HCEC 1CT (cell line): ENCODE measurements around the gene ERCC1.
"Not testable (repeated sequence)": the region's sequence is repeated elsewhere in the genome, so short reads cannot be mapped to it uniquely, and the experiment has no call there.

Experiments
- DNase-seq: peaks from one replicate; pipeline ENCODE4 v3.0.0-alpha.2; 2017

ERCC1 gene

DNA sequence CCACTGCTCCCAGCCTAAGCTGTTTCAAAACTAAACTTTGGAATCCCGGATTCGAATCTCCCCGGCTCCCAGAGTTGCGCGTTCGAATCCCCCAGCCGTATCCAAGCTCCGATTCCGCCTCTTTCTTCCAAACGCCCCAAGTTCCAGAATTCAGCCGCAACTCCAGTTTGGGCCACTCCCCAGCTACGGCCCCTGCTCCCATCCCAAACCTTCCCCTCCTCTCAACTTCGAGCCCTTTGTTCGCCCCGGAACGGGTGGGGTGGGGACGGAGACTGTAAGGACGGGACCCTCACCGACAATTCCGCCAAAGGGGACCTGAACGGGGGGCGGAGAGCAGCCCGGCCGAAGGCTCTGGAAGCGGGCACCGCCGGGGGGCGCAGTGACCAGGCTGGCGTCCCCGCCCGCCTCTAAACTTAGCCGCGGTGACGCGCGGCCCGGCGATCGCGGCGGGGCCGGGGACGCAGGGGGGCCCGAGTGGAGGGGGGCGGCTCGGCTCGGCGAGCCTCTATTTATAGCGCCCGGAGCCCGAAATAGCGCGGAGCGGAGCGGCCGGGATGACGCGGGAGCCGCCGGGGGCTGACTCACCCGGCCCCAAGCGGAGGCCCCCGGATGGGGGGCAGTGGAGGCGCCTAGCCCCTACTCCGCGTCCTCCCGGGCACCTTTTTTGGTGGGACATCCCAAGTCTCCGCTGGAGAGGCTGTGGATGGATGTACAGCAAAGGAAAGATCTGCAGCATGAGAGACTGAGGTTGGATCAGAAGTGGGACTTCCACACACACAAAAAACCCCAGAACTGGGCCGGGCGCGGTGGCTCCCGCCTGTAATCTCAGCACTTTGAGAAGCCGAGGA lies 4.9 kb upstream of the ERCC1 start:
- DNase-seq = peak; percentile 60

DNA sequence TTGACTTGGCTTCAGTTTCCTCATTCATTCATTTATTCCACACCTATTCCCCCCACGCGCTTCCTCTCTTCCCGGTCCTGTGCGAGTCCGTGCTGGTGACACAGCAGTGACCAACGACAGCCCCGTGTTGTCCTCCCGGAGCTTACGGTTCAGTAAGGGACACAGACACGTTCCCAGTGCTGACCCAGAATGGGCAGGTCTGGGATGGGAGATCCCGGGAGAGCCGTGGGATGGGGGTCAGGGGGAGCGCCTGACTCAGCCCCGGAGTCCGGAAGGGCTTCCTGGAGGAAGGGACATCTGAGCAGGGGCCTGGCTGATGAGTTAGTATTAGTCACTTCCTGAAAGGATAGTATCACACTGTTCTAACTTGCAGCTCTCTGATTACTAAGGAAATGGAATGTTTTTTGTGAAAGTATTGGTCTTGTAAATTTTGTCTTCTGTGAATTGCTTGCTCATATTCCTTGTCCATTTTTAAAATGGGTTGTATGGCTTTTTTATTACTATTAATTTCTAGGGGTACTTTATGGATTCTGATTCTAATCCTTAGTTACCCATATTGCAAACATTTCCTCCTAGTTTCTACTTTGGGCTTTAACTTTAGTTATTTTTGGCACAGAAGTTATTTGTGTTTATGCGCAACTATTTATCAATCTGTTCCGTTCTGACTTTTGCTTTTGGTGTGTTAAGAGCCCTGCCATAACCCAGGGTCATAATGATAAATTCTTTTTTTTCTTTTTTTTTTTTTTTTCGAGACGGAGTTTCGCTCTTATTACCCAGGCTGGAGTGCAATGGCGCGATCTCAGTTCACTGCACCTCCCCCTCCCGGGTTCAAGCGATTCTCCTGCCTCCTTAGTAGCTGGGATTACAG lies 708 bp upstream of the ERCC1 start:
- peak; percentile 99 for DNase-seq

DNA sequence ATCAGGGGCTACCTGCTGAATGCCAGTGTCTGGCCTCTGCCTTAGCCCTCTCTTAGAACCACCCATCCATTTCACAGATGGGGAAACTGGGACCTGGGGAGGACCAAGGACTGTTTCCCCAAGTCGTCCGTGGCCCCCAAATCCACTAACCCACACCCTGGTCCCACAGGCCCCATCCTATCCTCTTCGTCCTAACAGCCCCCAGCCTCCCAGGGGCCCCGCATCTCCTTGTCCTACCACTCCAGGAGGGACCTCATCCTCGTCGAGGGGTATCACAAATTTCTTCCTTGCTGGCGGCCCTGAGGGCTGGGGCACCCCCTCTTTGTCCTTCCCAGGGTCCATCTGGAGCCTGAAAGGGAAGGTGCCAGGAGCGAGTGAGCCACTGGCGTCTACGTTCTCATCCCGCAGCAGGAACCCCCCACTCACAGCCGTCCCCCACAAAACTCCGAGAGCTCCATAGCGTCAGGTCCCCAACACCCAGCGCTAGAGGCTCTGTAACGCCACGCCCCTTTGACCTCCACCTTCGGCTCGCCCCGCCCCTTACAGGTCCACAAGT lies 606 bp downstream of the ERCC1 start:
- DNase-seq = no peak

DNA sequence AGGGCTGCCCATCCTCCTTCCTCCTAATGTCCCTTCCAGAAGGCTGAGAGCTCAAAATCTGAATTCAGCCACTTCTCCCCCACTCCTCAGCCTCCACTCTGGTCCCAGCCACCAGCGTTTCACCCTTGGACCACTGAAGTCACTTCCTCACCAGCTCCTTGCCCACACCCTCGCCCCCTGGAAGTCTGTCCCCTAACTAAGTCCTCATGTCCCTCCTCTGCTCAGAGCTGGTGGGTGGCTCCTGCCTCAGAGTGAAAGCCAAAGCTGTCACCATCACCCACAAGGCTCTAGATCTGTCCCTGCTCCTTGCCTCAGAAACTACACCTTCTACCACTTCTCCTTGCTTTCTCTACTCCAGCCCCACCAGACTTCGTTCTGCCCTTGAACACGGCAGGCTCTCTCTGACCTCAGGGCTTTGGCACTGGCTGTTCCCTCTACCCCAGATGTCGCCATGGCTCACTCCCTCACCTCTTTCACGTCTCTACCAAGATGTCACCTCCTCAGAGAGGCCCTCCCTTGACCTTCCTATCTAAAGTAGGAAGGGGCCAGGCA lies 1.7 kb downstream of the ERCC1 start:
- DNase-seq = no peak

DNA sequence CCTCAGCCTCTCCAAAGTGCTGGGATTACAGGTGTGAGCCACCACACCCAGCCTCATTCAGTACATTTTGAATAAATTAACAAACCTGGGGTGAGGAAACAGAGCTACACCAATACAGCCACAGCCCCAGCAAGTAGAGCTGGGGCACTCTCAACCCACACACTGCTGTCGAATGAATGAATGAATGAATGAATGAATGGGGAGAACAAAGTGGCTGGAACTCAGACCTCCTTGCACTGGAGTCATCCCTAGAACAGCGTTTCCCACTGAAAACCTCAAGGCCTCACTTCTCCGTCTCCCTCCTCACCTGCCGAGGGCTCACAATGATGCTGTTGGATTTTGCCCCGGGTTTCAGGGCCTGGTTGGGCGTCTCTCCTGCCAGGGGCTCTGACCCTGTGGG lies 2.8 kb downstream of the ERCC1 start:
- no peak for DNase-seq

DNA sequence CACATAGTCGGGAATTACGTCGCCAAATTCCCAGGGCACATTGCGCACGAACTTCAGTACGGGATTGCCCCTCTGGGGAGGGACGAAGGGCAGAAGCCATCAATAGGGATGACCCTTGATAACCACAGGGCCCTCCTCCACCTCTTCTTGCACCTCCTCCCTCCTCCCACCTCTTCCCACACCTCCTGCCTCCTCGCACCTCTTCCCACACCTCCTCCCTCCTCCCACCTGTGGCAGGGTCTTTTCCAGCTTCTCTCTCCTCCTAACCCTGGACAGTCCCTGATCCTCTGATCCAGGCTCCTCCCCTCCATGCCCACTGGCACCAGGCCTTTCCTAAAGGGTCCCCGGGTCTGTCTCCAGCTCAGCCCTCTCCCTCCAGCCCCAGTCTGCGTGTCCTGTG lies 3.4 kb downstream of the ERCC1 start:
- DNase-seq = no peak

DNA sequence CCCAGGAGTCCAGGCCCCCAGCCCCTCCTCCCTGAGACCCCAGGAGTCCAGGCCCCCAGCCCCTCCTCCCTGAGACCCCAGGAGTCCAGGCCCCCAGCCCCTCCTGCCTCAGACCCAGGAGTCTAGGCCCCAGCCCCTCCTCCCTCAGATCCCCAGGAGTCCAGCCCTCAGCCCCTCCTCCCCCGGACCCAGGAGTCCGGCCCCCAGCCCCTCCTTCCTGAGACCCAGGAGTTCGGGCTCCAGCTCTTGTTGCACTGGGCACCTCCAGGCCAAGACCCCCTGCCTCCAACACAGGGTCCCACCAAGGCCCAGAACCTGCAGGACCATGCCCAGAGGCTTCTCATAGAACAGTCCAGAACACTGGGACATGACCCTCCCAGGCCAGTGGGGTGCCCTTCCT lies 3.8 kb downstream of the ERCC1 start:
- DNase-seq = no peak

DNA sequence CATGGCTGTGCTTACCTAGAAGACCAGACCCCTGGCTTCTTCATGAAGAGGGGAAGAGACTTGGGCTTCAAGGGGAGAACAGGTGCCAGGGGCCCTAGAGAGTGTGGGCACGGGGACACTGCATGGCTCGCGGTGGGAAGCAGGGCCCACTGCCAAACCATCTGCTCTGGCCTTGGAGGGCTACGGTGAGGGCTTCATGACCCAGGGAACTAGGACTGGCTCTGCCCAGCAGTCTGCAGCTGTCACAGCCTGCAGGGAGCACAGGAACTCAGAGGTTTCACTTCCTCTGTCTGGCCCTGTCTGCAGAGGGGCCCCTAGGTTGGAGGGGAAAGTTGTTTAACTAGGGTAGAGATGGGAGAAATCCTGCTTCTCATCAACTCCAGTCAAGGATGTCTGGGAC lies 4.3 kb downstream of the ERCC1 start:
- DNase-seq = no peak

DNA sequence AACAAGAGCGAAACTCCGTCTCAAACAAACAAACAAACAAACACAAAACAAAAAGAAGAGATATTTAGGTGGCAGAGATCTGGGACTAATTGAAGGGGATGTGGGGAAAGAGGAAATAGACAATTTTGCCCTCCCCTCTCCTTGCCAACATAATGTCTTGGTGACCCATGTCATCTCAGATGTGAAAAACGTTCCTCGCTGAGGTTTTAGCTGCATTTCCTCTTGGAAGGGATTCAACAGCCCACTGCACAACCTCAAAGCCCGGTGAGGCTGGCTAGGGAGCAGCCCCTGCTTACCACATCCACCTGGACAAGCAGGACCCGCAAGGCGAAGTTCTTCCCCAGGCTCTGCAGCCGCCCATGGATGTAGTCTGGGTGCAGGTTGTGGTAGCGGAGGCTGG lies 4.9 kb downstream of the ERCC1 start:
- DNase-seq = no peak

DNA sequence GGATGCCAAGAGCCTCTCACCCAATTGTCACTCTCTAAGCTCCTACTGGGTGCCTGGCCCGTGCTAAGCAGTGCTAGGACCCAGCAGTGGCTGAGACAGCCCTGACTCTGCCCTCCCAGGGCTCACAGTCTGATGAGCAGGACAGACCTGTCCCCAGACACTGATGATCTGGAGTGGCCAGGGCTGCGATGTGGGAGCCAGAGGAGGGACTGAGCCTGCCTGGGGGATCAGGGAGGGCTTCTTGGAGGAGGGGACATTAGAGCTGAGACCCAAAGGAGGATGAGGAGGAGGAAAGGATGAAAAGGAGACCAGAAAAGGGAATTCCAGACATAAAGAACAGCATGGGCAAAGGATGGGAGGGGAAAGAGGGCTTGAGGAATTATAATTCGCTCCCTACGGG lies 6.6 kb downstream of the ERCC1 start:
- DNase-seq = no peak

DNA sequence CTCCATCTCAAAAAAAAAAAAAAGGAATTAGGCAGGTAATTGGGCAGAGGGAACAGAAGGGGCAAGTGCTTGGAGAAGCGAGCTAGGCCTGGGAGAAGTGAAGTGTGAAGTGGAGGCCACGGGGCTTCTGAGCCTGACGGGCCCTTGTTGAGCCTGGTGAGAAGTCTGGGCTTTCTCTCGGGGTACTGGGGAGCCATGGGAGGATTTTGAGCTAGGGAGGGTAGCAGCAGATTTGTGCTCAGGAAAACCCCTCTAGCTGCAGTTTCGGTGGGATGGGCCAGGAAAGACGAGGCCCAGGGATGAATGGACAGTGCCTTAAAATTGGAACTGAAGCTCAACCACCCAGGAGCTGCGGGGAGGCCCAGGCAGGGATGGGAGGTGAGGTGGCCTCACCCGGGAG lies 9.2 kb downstream of the ERCC1 start:
- DNase-seq = no peak

DNA sequence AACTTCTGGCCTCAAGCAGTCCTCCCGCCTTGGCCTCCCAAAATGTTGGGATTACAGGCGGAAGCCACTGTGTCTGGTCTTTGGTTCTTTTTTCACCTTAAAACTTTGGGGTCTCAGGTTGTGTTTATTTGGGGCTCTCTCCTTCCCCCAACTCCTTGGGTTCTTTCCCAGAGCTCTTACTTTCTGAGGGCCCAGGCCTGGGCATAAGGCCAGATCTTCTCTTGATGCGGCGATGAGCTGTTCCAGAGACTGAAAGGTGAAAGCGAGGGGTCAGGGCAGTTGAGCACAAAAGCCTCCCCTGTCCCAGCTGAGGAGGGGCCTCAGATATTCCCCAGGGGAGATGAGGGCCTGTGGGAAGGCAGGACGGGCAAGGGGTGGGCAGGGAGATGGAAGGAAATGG lies 10.2 kb downstream of the ERCC1 start:
- no peak for DNase-seq

DNA sequence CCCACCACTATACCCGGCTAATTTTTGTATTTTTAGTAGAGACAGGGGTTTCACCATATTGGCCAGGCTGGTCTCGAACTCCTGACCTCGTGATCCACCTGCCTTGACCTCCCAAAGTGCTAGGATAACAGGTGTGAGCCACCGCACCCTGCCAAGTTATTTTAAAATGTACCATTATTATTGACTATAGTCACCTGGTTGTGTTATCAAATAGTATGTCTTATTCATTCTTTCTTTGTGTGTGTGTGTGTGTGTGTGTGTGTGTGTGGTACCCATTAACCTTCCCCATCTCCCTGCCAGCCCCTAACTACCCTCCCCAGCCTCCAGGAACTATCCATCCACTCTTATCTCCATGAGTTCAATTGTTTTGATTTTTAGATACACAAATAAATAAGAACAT lies 13.4 kb downstream of the ERCC1 start:
- not testable (repeated sequence) for DNase-seq

DNA sequence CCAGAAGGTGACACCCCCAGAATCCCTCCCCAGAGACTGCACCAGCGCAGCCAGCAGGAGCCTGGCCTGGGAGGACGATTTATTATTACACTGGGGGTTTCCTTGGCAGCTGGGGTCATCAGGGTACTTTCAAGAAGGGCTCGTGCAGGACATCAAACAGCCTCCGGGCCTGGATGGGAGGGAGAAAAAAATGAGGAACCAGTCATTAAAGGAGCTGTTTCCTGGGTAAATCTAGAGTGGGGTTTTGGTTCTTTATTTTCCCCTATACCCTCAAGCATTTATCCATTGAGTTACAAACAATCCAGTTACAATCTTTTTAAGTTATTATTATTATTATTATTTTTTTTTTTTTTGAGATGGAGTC lies 14.2 kb downstream of the ERCC1 start:
- no peak for DNase-seq

DNA sequence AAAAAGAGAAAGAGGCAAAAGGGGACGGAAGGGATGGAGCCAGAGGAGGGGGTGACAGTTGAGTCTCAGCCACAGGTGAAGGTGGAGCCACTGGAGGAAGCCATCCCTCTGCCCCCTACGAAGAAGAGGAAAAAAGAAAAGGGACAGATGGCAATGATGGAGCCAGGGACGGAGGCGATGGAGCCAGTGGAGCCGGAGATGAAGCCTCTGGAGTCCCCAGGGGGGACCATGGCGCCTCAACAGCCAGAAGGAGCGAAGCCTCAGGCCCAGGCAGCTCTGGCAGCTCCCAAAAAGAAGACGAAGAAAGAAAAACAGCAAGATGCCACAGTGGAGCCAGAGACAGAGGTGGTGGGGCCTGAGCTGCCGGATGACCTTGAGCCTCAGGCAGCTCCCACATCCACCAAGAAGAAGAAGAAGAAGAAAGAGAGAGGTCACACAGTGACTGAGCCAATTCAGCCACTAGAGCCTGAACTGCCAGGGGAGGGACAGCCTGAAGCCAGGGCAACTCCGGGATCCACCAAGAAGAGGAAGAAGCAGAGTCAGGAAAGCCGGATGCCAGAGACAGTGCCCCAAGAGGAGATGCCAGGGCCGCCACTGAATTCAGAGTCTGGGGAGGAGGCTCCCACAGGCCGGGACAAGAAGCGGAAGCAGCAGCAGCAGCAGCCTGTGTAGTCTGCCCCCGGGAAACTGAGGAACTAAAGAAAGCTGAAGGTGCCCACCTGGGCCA lies 14.7 kb downstream of the ERCC1 start:
- DNase-seq = no peak

DNA sequence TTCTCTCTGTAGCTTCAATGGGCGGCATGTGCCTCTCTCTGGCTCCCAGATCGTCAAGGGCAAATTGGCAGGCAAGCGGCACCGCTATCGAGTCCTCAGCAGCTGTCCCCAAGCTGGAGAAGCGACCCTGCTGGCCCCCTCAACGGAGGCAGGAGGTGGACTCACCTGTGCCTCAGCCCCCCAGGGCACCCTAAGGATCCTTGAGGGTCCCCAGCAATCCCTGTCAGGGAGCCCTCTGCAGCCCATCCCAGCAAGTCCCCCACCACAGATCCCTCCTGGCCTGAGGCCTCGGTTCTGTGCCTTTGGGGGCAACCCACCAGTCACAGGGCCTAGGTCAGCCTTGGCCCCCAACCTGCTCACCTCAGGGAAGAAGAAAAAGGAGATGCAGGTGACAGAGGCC lies 15.6 kb downstream of the ERCC1 start:
- DNase-seq = no peak

DNA sequence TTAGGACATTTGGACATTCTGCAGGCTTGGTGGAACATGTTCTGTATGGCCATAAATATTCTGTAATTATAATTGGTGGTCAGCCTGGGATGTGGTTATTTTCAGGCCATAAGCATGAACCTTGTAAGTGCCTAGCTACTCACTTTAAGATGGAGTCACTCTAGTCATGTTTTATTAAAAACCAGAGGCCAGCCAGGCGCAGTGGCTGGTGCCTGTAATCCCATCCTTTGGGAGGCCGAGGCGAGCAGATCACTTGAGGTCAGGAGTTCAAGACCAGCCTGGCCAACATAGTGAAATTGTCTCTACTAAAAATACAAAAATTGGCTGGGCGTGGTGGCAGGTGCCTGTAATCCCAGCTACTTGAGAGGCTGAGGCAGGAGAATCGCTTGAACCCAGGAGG lies 16.1 kb downstream of the ERCC1 start:
- not testable (repeated sequence) for DNase-seq

DNA sequence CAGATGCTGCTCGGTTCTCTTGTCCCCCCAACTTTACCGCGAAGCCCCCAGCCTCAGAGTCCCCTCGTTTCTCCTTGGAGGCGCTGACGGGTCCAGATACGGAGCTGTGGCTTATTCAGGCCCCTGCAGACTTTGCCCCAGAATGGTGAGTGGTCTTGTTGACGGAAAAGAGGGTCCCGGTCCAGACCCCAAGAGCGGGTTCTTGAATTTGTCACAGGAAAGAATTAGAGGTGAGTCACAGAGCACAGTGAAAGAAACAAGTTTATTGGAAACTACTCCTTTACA lies 16.7 kb downstream of the ERCC1 start:
- DNase-seq = no peak

DNA sequence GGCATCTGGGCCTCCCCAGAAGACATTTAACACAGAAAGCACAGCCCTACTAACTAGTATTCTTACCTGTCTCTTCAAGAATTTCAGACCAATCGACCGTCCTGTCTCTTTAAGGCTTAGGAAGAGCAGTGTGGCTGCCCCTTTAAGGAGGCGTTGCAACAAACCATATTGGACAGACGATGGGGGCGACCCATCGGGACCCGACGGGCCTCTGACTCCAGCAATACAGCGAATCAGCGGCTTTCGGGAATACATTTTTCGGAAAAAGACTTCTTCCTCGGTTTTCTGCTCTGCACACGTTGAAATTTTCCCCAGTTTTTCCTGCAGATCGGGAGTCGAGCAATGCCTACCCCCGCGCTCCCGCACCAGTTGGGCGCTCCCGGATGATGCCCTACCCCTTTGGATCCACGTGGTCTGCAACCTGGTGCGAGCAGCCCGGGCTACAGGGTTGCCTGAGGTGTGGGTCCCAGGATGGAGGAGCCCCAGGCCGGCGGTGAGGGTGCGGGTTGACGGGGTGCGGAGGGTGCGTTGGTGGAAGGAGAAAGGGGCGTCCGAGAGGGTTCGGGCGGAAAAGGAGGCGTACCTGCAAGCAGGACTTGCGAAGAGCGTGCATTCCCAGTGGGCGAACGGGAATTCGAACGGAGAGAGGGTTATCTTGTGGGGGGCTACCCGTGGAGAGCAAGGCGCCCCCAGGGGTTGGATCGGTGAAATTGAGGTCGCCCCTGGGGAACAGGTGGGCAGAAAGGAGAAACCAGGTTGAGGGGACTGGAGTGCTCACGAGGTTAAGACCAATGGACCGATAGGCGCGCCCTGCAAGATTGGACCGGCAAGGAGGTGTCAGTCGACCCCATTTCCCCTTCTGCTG lies 17.3 kb downstream of the ERCC1 start, which contains the start of gene POLR1G:
Gene POLR1G, plus strand, starts transcription at position 419 of the 865 bp plus-strand sequence. Its CDS starts 53 bp downstream, at position 472.
- DNase-seq = peak; percentile 81

DNA sequence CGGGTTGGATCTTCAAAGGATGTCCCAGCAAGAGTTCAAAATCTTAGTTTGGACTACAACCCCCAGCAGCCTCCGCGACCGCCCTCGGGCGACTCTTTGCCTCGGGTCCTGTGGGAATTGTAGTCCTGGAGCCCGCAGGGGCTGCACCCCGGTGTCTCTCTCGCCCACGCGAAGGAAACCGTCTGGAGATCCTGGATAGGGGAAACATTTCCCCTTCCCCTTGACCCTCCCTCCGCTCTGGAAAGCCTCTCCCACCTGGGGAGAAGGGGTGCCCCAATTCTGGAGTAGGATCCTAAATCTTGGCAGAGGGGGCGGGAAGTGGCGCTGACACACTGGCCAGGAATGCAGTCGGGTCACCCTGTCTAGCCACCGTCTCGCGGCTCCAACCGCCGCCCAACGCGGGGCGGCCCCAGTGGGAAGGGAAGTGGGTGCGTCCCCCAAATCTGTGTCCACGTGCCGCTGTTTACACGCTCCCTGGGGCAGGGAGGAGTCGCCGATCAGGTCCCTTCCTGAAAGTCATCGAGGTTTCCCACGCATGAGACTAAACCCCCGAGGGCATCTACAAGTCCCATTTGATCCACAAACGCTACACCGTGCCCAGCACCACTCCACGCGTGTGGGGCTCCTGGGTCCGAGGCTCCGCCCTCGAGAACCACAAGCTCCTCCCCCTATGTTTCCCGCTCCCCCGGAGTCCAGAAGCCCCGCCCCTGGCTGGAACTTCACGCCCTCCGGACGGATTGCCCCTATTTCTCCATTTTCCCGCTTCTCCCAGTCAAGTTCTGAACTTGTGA lies 18.1 kb downstream of the ERCC1 start:
- peak; percentile 90 for DNase-seq
